ENCODE measurements around the gene RAB36.

DNA sequence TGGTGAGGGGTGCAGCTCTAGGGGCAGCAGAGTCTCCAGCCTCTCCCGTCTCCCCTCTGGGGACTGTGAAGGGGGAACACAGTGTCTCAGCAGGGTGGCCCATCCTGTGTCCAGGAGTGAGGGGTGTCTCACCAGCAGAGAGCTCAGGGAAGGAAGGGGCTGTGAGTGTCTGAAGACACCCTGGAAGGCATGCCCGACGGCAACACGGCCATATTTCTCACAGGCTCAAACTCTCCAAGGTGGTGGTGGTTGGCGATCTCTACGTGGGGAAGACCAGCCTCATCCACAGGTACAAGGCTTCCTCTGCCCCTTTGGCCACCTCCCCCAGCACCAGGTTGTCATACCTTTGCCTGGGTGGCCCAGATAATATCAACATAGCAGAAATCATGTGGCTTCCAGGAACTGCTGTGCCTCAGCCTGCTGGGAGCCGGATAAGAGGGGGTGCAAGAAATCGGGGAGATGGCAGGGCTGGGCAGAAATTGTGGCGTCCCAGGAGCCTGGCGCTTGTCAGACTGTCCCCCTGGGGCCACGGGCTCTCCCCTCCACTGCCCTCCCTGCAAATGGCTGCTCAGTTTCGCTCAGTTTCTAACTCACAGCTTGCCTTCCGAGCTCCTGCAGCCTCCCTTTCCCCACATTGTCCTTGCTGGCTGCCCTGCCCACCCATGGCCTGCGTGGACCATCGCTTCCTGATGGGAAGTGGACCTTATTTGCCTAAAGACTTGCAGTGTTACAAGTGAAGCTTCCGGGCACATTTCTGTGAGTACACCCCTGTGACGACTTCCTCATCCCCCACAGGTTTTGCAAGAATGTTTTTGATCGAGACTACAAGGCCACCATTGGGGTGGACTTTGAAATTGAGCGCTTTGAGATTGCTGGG lies 7.2 kb downstream of the RAB36 start:
- TF ChIP-seq POLR2A (IDR thresholded peaks at IDR 0.05) (no peak), CTCF (IDR thresholded peaks at IDR 0.05) (no peak)
